HG03521 (cell line): ENCODE results near the gene OASL.
A peak's percentile ranks its signal among the peaks of the same experiment; 100 is the strongest.
"Not testable (repeated sequence)": the region's sequence is repeated elsewhere in the genome, so short reads cannot be mapped to it uniquely, and the experiment has no call there.

ENCODE experiments used
- ATAC-seq: cut with Tn5 transposase; IDR thresholded peaks from one replicate; pipeline ENCODE4 v1.9.1; 2021; ENCODE audit warnings: mild to moderate bottlenecking, moderate library complexity; ENCODE audit not compliant: unreplicated experiment

The OASL gene, protein sequence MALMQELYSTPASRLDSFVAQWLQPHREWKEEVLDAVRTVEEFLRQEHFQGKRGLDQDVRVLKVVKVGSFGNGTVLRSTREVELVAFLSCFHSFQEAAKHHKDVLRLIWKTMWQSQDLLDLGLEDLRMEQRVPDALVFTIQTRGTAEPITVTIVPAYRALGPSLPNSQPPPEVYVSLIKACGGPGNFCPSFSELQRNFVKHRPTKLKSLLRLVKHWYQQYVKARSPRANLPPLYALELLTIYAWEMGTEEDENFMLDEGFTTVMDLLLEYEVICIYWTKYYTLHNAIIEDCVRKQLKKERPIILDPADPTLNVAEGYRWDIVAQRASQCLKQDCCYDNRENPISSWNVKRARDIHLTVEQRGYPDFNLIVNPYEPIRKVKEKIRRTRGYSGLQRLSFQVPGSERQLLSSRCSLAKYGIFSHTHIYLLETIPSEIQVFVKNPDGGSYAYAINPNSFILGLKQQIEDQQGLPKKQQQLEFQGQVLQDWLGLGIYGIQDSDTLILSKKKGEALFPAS

DNA sequence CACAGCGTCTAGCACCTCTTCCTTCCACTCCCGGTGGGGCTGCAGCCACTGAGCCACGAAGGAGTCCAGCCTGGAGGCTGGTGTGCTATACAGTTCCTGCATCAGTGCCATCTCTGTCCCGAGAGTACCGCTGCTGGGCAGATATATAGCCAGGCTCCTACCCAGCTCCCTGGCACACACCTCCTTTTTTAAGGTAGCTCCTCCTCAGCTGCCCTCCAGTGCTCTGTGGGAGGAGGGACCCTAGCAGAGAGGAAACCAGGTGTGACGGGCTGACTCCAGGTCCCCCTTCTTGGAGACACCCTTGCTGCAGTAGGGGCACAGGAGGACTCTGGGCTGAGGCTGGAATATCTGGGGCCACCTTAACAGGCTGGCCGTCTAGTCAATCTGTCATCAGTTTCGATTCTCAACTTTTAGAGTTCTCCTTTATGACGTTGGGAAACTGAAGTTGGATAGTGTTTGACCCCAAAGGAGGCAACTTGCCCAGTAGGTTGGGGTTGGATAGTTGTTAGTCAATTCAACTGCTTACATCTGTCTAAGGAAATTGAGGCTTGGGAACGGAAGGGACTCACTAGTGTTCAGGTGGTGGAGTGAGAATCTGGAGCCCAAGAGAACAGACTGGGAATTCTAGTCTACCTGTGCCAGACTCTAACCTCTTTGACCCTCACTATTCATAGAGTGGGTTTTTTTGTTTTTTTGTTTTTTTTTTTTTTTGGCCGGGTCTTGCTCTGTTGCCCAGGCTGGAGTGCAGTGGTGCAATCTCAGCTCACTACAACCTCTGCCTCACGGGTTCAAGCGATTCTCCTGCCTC, at the start of gene OASL:
Gene OASL (minus strand): TSS at position 386 of the 808 bp plus-strand sequence. CDS start 275 bp downstream, at position 111.
- peak; percentile 50 for ATAC-seq

DNA sequence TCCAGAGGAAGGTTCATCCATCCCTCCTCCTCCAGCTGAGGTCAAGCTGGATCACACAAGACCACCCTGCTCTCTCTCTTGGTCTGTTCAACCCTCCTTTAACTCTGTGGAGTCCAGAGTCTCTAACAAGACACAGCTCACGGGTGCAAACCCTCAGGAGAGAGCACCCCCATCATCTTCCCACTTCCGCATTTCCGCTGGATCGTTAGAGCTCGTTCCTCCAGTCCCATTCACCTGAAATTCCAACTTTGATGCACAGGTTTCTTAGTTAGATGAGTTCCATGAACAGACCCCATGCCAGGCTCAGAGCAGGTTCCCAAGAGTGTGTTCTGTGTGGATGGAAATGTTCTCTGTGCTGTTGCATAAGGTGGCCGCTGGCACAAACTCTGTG, 49.1 kb upstream of the OASL start:
- no peak for ATAC-seq

GRCh38 chr12:121087467-121088194, 48.6 kb upstream of the OASL start:
- ATAC-seq, result no peak

GRCh38 chr12:121086781-121087295, 47.8 kb upstream of the OASL start:
- no peak for ATAC-seq

GRCh38 chr12:121085506-121086353, 46.7 kb upstream of the OASL start:
- ATAC-seq, result no peak

DNA sequence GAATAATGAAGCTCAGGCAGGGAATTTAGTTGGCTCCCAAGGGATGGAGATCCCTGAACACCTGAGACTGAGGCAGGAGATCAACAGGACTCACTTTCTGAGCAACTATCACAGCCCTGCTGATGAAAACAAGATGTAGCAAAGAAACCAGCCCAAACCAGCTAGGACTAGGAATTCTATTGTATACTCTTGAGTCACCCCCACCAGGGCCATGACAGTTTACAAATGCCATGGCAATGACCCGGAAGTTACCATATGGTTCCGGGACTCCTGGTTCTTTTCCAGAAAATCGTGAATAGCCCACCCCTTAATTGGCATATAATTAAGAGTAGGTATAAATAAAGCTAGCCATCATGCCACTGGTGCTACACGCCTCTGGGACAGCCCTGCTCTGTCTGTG, 46.0 kb upstream of the OASL start:
- no peak for ATAC-seq

- ATAC-seq, result no peak
Measured at GRCh38 chr12:121084229-121084628, 45.2 kb upstream of the OASL start.

DNA sequence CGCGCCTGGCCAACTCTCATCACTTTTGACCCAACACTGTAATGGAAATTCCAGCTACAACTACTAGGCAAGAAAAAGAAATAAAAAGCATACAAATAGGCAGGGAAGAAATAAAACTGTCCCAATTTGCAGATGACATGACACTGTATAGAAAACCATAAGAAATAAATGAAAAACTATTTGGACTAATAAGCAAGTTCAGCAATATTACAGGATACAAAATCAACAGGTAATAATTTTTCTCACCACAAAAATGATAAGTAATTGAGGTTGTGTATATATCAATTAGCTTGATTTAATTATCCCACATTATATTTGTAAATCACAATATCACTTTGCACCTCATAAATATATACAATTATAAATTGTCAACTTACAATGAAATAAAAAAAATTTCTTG, 41.9 kb upstream of the OASL start:
- ATAC-seq, result no peak

DNA sequence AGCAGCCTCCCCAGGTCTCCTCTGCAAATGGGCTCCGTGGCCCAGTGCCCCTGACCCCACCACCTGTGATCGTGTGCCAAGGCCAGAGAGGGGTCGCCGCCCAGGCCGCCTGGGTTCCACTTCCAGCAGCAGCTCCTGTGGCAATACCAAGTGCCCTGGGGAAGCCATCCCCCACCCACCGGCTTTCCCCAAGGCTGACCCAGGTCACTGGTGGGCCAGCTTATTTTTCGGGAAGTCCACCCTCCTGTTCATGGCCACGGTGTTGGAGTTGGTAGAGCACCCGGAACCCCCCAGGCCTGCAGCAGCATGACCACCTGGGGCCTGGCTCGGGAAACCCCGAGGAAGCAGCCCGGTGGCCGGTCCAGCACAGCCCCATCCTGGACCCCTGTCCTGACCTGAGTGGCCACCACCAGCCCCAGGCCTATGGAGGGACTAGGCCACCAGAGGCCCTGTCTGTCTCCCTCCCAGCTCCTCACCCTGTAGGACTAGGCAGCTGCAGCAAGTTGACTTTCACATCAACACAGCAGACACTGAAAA, 40.8 kb upstream of the OASL start:
- no peak for ATAC-seq

DNA sequence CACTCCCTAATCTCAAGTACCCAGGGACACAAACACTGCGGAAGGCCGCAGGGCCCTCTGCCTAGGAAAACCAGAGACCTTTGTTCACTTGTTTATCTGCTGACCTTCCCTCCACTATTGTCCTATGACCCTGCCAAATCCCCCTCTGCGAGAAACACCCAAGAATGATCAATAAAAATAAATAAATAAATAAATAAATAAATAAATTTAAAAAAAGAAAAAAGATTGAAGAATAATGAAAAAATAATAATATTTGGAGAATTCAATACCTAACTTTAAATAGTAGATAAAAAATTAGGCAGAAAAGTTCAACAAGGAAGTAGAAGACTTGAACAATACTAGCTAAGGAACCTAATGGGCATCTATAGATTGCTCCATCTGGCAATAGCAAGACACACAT, 38.4 kb upstream of the OASL start:
- not testable (repeated sequence) for ATAC-seq

DNA sequence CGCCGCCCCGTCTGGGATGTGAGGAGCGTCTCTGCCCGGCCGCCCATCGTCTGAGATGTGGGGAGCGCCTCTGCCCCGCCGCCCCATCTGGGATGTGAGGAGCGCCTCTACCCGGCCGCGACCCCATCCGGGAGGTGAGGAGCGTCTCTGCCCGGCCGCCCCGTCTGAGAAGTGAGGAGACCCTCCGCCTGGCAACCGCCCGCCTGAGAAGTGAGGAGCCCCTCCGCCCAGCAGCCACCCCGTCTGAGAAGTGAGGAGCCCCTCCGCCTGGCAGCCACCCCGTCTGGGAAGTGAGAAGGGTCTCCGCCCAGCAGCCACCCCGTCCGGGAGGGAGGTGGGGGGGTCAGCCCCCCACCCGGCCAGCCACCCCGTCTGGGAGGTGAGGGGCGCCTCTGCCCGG, 36.9 kb upstream of the OASL start:
- not testable (repeated sequence) for ATAC-seq

- no peak for ATAC-seq
Measured at GRCh38 chr12:121072147-121072546, 33.1 kb upstream of the OASL start.

GRCh38 chr12:121069206-121069605, 30.2 kb upstream of the OASL start:
- ATAC-seq, result no peak

DNA sequence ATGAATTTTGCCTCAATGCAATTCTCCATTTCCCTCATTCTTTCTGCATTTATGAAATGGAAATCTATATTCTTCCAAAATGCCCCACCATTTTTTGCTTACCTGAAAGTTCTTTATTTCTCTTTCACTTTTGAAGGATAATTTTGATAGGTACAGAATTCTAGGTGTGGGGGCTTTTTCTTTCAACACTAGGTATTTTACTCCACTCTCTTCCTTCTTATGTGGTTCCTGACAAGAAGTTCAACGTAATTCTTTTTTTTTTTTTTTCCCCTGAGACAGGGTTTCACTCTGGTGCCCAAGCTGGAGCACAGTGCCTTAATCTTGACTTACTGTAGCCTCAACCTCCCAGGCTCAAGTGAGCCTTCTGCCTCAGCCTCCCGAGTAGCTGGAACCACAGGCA, 26.3 kb upstream of the OASL start:
- no peak for ATAC-seq

DNA sequence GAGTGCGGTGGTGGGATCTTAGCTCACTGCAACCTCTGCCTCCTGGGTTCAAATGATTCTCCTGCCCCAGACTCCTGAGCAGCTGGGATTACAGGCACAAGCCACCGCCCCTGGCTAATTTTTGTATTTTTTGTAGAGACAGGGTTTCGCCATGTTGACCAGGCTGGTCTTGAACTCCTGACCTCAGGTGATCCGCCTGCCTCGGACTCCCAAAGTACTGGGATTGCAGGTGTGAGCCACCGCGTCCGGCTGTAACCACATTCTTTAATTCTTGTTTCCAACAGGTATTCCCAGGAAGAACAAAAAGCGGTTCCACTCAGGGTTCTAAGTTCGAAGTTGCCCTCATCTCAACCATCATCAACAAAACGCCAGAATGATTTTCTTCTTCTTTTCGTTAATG, 25.5 kb upstream of the OASL start:
- not testable (repeated sequence) for ATAC-seq

DNA sequence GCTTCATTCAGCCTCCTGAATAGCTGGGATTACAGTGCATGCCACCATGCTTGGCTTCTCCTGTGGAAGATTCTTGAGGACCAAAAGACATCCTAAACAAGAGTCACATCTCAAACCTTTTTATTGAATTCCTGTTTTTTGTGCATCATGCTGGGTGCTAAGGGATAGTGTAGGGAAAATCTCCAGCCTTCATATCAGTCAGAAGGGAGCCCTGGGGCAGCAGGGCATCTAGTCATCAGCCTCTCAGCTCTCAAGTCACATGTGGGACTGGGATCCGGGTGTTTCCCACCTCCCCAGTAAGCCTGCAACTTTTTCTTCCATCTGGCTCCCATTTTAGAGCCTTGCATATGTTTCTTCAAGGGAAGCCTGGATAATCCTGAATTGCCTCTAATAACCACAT, 25.1 kb upstream of the OASL start:
- ATAC-seq, result no peak

DNA sequence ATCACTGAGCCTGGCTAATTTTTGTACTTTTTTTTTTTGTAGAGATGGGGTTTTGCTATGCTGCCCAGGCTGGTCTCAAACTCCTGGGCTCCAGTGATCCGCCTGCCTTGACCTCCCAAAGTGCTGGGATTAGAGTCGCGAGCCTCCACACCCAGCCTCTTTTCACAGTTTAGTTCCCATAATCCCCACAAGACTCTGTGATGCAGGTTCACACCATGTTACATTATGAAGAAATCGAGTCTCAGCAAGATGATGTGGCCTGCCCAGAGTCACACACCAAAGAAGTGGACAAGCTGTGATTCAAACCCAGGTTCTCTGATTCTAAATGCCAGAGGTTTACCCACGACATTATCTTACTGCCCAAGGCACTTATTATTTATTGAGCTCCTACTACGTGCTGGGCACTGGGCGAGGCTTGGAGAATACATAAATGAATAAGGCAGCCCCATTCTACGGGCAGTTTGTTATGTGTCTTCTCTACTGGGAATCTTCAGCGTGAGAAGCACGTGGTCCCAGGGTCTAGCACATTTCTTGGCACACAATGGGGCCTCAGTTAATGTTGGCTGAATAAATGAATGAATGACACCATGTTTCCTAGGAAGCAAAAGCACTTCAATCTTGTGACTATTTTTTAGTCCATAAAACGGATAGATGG, 23.5 kb upstream of the OASL start:
- ATAC-seq, result no peak

DNA sequence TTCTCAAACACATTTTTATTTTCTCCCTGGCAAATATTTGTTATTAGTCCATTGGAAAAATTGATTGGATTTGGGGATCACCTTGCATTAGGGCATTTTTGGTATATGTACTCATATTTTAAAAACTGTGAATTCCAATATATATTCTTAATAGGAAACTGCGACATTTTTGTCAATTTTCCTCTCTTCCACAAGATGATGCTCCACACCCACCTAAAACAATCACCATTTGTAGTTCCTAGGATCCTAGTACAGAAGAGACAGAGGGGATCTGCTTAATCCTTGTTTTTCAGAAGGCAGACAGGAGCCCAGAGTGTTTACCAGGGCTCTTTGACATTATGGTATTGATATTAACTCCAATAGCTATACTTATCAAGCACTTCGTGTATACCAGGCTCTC, 22.8 kb upstream of the OASL start:
- ATAC-seq, result no peak
